ENCODE data around the gene GBP4. TPM values are rescaled to one million over a fixed set of nuclear protein-coding genes. Genes with fewer than 3 reads are reported as not detected.

The GBP4 gene
- total RNA-seq, 1 experiment from 2014 or later: not detected

GRCh38 chr1:89203166-89203565 lies 4.4 kb upstream of the GBP4 start:
- Histone ChIP-seq H3K9me3 (ENCODE audit: low read length) (no peaks in the 10 kb centered on the region), H4K20me1 (ENCODE audit: insufficient read depth, low read depth, low read length) (no peaks in the 10 kb centered on the region), H3K27ac (ENCODE audit: low read length) (no peak overlapping the region), H3K36me3 (ENCODE audit: insufficient read depth, low read length) (no peaks in the 10 kb centered on the region), H3K4me3 (ENCODE audit: low read length) (no peak overlapping the region), H3K9ac (ENCODE audit: low read length) (no peak overlapping the region), H3K4me1 (ENCODE audit: low read length) (no peaks in the 10 kb centered on the region), H3K4me2 (ENCODE audit: low read depth, low read length, poor library complexity, severe bottlenecking) (no peak overlapping the region), H2AFZ (ENCODE audit: low read length) (no peak overlapping the region), H3K79me2 (ENCODE audit: low read length) (no peaks in the 10 kb centered on the region), H3K27me3 (ENCODE audit: low read length) (no peaks in the 10 kb centered on the region), H3K9me2 (replicated peaks; ENCODE audit: insufficient read depth, low read length) (no peaks in the 10 kb centered on the region)
- DNase-seq: no peak

- no peaks in the 10 kb centered on the region for H3K4me1 ChIP-seq (ENCODE audit: low read length)
- no peak overlapping the region for H3K9ac ChIP-seq (ENCODE audit: low read length)
- no peak overlapping the region for H3K4me2 ChIP-seq (ENCODE audit: low read depth, low read length, poor library complexity, severe bottlenecking)
- no peaks in the 10 kb centered on the region for H3K9me3 ChIP-seq (ENCODE audit: low read length)
- DNase-seq: no peak
- no peaks in the 10 kb centered on the region for H3K9me2 ChIP-seq (replicated peaks; ENCODE audit: insufficient read depth, low read length)
- H3K27ac ChIP-seq (ENCODE audit: low read length): no peak overlapping the region
- H3K4me3 ChIP-seq (ENCODE audit: low read length): no peak overlapping the region
- no peaks in the 10 kb centered on the region for H4K20me1 ChIP-seq (ENCODE audit: insufficient read depth, low read depth, low read length)
- H3K27me3 ChIP-seq (ENCODE audit: low read length): no peaks in the 10 kb centered on the region
- no peak overlapping the region for H2AFZ ChIP-seq (ENCODE audit: low read length)
- no peaks in the 10 kb centered on the region for H3K36me3 ChIP-seq (ENCODE audit: insufficient read depth, low read length)
- H3K79me2 ChIP-seq (ENCODE audit: low read length): no peaks in the 10 kb centered on the region
Measured at GRCh38 chr1:89201106-89201794, 2.5 kb upstream of the GBP4 start.

GRCh38 chr1:89200663-89201062 lies 1.9 kb upstream of the GBP4 start:
- Histone ChIP-seq H3K27me3 (ENCODE audit: low read length) (no peaks in the 10 kb centered on the region), H3K27ac (ENCODE audit: low read length) (no peak overlapping the region), H3K36me3 (ENCODE audit: insufficient read depth, low read length) (no peaks in the 10 kb centered on the region), H3K4me1 (ENCODE audit: low read length) (no peaks in the 10 kb centered on the region), H3K4me2 (ENCODE audit: low read depth, low read length, poor library complexity, severe bottlenecking) (no peak overlapping the region), H3K4me3 (ENCODE audit: low read length) (no peak overlapping the region), H4K20me1 (ENCODE audit: insufficient read depth, low read depth, low read length) (no peaks in the 10 kb centered on the region), H2AFZ (ENCODE audit: low read length) (no peak overlapping the region), H3K9ac (ENCODE audit: low read length) (no peak overlapping the region), H3K9me3 (ENCODE audit: low read length) (no peaks in the 10 kb centered on the region), H3K9me2 (replicated peaks; ENCODE audit: insufficient read depth, low read length) (no peaks in the 10 kb centered on the region), H3K79me2 (ENCODE audit: low read length) (no peaks in the 10 kb centered on the region)
- DNase-seq: no peak

- Histone ChIP-seq H3K4me2 (ENCODE audit: low read depth, low read length, poor library complexity, severe bottlenecking) (no peak overlapping the region), H3K79me2 (ENCODE audit: low read length) (no peaks in the 10 kb centered on the region), H3K9me2 (replicated peaks; ENCODE audit: insufficient read depth, low read length) (no peaks in the 10 kb centered on the region), H3K36me3 (ENCODE audit: insufficient read depth, low read length) (no peaks in the 10 kb centered on the region), H4K20me1 (ENCODE audit: insufficient read depth, low read depth, low read length) (no peaks in the 10 kb centered on the region), H3K4me1 (ENCODE audit: low read length) (no peaks in the 10 kb centered on the region), H3K9ac (ENCODE audit: low read length) (no peak overlapping the region), H3K27ac (ENCODE audit: low read length) (no peak overlapping the region), H2AFZ (ENCODE audit: low read length) (no peak overlapping the region), H3K27me3 (ENCODE audit: low read length) (no peaks in the 10 kb centered on the region), H3K9me3 (ENCODE audit: low read length) (no peaks in the 10 kb centered on the region), H3K4me3 (ENCODE audit: low read length) (no peak overlapping the region)
- no peak for DNase-seq
Measured at GRCh38 chr1:89199525-89200031, 836 bp upstream of the GBP4 start.

DNA sequence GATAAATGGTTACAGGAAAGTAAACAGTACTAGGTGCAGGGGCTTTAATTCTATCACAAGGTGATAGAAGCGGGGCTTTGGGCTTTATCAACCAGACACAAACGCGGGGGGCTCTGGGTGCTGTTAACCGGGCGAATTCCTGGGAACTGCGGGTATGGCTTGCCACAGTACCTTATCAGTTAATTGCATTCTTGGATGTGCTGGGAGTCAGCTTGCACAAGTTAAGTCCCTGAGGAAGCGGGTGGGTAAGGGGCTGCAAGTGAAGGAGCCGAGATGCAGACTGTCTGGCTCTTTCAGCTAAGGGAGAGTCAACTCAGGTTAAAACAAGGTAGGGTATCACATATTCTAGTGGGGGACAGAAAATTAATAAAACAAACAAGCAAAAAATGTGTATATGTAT lies 661 bp downstream of the GBP4 start:
- no peak overlapping the region for H2AFZ ChIP-seq (ENCODE audit: low read length)
- no peaks in the 10 kb centered on the region for H3K9me2 ChIP-seq (replicated peaks; ENCODE audit: insufficient read depth, low read length)
- no peaks in the 10 kb centered on the region for H3K79me2 ChIP-seq (ENCODE audit: low read length)
- H3K4me1 ChIP-seq (ENCODE audit: low read length): no peaks in the 10 kb centered on the region
- H3K27me3 ChIP-seq (ENCODE audit: low read length): no peaks in the 10 kb centered on the region
- H4K20me1 ChIP-seq (ENCODE audit: insufficient read depth, low read depth, low read length): no peaks in the 10 kb centered on the region
- H3K36me3 ChIP-seq (ENCODE audit: insufficient read depth, low read length): no peaks in the 10 kb centered on the region
- no peak overlapping the region for H3K27ac ChIP-seq (ENCODE audit: low read length)
- no peak for DNase-seq
- H3K4me3 ChIP-seq (ENCODE audit: low read length): no peak overlapping the region
- H3K9me3 ChIP-seq (ENCODE audit: low read length): no peaks in the 10 kb centered on the region
- H3K4me2 ChIP-seq (ENCODE audit: low read depth, low read length, poor library complexity, severe bottlenecking): no peak overlapping the region
- no peak overlapping the region for H3K9ac ChIP-seq (ENCODE audit: low read length)

DNA sequence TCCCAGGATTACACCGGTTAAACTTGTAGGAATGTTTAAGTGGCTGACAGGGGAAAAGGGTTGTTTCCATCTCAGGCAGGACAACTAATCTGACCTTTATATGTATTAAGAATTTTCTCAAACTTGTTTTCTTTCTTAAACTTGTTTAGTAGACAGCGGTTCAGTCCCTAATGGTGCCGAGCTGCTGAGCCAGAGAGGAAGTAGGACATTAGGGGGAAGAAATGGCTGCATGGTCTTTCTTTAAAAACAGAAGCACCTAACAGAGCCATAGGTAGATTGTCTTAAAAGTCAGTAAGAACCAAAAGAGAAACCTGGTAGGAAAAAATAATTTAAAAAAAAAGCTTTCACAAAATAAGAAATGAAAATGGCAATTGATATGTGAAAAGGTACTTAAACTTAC lies 3.3 kb downstream of the GBP4 start:
- Histone ChIP-seq H3K4me2 (ENCODE audit: low read depth, low read length, poor library complexity, severe bottlenecking) (no peak overlapping the region), H3K9ac (ENCODE audit: low read length) (no peak overlapping the region), H3K4me3 (ENCODE audit: low read length) (no peak overlapping the region), H3K36me3 (ENCODE audit: insufficient read depth, low read length) (no peaks in the 10 kb centered on the region), H3K4me1 (ENCODE audit: low read length) (no peaks in the 10 kb centered on the region), H3K9me2 (replicated peaks; ENCODE audit: insufficient read depth, low read length) (no peaks in the 10 kb centered on the region), H3K27ac (ENCODE audit: low read length) (no peak overlapping the region), H3K9me3 (ENCODE audit: low read length) (no peaks in the 10 kb centered on the region), H2AFZ (ENCODE audit: low read length) (no peak overlapping the region), H4K20me1 (ENCODE audit: insufficient read depth, low read depth, low read length) (no peaks in the 10 kb centered on the region), H3K27me3 (ENCODE audit: low read length) (no peaks in the 10 kb centered on the region), H3K79me2 (ENCODE audit: low read length) (no peaks in the 10 kb centered on the region)
- no peak for DNase-seq

DNA sequence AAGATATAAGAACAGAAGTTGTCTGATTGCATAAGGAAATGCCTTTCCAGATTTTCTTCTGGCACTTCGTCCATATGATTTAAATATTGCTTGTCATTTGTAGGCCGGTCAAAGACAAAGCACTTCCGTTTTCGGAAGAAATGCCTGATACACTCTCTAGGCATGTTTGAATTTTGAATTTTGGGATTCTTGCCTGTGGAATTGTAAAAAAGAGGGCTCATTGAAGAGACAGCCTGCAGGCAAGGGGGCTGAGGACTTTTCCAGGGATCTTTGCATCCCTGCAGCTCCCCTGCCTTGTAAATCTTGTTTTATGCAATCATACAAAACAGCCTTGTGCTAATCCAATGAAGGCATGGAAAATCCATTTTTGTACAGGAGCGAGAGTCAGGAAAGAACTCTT lies 7.4 kb downstream of the GBP4 start:
- Histone ChIP-seq H3K27ac (ENCODE audit: low read length) (no peak overlapping the region), H3K4me1 (ENCODE audit: low read length) (no peaks in the 10 kb centered on the region), H3K4me2 (ENCODE audit: low read depth, low read length, poor library complexity, severe bottlenecking) (no peak overlapping the region), H3K9ac (ENCODE audit: low read length) (no peak overlapping the region), H3K4me3 (ENCODE audit: low read length) (no peak overlapping the region), H3K36me3 (ENCODE audit: insufficient read depth, low read length) (no peaks in the 10 kb centered on the region), H3K79me2 (ENCODE audit: low read length) (no peaks in the 10 kb centered on the region), H3K27me3 (ENCODE audit: low read length) (no peaks in the 10 kb centered on the region), H3K9me2 (replicated peaks; ENCODE audit: insufficient read depth, low read length) (no peaks in the 10 kb centered on the region), H2AFZ (ENCODE audit: low read length) (no peak overlapping the region), H4K20me1 (ENCODE audit: insufficient read depth, low read depth, low read length) (no peaks in the 10 kb centered on the region), H3K9me3 (ENCODE audit: low read length) (no peaks in the 10 kb centered on the region)
- no peak for DNase-seq

DNA sequence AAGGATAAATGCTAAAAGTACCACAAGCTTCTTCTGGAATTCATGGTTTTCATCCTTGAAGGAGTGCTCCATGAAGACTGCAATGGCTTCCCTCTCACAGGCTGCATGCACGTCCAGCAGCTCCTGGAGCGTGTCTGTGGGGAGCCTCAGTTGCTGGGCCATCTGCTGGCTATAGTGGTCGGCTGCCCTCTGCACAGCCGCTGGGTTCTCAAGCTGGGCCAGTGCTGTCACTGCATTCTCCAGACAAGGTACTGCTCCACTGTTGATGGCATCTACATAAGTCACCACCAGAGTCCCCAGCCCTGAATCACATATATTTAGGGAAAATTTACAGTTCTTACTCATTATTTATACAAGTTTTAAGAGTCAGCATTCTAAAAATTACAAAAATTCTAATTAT lies 8.7 kb downstream of the GBP4 start:
- Histone ChIP-seq H3K36me3 (ENCODE audit: insufficient read depth, low read length) (no peaks in the 10 kb centered on the region), H4K20me1 (ENCODE audit: insufficient read depth, low read depth, low read length) (no peaks in the 10 kb centered on the region), H3K79me2 (ENCODE audit: low read length) (no peaks in the 10 kb centered on the region), H3K9me3 (ENCODE audit: low read length) (no peaks in the 10 kb centered on the region), H3K4me1 (ENCODE audit: low read length) (no peaks in the 10 kb centered on the region), H3K4me3 (ENCODE audit: low read length) (no peak overlapping the region), H2AFZ (ENCODE audit: low read length) (no peak overlapping the region), H3K4me2 (ENCODE audit: low read depth, low read length, poor library complexity, severe bottlenecking) (no peak overlapping the region), H3K27ac (ENCODE audit: low read length) (no peak overlapping the region), H3K27me3 (ENCODE audit: low read length) (no peaks in the 10 kb centered on the region), H3K9me2 (replicated peaks; ENCODE audit: insufficient read depth, low read length) (no peaks in the 10 kb centered on the region), H3K9ac (ENCODE audit: low read length) (no peak overlapping the region)
- DNase-seq: no peak

All from Karpas-422 (cell line).